ENCODE measurements around the gene FZD2.

GRCh38 chr17:44527102-44527501 lies 30.2 kb upstream of the FZD2 start:
- TF ChIP-seq POLR2A (IDR thresholded peaks at IDR 0.05) (no peak), CTCF (IDR thresholded peaks at IDR 0.05) (no peak)
